NCI-H2227 (cell line): Measurements from ENCODE around the gene CGB1.

Experiments
- DNase-seq: peaks from one replicate; lab custom pipeline; 2025; ENCODE audit not compliant: unreplicated experiment; lab: John Stamatoyannopoulos, UW

CGB1 gene

DNA sequence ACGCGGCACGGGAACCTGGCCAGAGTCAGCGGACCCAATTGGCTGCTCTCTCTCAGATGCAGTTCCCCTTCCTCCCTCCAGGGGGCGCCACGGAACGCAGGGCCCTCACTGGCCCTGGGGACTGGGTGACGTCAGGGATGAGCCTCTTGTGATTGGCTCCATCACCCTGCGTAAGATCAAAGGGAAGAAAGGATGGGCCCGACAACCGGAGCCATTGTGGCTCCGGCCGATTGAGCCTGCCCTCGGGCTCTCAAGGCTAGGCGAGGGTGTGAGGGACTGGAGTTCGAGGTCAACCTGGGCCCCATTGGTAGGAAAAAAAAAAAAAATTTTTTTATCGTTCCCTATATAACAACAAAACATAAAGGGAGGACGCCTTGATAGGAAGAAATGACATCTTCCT, at the start of gene CGB1:
Gene CGB1, minus strand, starts transcription at position 81 of the 400 bp plus-strand sequence. CDS start 184 bp downstream, outside the sequence.
- DNase-seq = peak; percentile 52

DNA sequence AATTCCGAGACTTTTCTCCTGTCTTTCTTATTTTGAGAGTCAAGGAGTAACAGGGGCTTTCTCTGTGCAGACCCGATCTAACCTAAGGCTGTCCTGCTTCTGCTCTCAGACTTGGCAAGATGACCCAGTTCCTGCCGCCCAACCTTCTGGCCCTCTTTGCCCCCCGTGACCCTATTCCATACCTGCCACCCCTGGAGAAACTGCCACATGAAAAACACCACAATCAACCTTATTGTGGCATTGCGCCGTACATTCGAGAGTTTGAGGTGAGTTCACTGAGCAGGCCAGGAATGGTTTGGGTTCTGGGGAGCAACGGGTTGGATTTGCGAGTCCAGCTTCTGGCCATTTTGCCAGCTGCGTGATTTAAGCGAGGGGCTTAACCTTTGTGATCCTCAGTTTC, 49.6 kb upstream of the CGB1 start:
- no peak for DNase-seq

DNA sequence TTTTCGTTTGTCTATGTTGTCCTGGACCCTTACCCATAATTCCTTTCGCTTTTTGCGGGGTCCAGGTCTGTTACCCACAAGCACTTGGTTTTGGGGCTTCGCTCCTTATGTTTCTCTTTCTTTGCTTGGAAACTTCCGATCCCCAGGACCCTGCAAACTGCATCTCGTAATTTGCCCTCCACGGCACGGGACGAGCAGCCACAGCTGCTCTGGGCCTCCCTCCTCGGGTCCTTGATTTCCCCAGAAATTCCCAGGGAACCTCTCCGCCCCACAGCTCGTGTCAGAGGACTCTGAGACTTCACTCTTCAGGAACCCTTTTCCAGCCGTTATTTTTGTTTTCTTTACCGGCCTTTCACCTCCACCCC, 49.2 kb upstream of the CGB1 start:
- no peak for DNase-seq

DNA sequence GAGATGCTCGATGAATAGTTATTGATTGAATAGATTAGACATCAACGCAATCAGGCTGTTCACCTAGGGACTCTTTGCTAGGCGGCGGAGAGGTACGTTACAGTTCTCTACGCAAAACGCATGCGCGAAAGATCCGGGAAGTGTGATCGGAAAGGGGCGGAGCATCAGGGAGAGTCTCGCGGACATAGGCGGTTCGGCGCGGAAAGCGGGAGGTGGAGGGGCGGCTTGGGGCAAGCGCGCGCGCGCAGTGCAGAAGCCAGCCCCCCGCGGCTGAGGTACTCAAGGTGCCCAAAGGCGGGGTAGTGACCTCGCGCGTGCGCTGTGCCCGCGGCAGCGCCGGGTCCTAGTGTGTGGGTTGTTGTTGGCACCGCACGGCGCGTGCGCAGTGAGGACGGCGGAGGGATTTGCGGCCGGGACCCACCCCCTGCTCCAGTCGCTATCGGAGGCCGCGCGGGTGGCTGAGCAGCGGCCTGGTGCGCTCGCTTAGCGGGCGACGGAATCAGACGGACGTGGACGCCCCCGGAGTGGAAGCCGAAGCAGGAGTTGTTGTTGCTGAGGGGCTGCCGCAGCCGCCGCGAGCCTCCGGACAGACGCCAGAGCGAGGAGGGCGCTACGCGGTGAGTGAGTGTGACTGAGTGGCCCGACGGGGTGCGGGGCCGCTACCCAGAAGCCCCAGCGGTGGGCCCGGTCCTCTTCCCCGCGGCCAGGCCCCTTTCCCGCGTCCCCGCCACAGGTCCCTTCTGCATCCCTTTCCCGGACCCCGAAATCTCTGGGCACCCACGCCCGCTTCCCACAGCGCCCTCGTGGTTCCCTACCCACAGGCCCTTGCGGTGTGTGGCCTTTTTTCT, 48.5 kb upstream of the CGB1 start, which contains the start of gene SNRNP70:
Gene SNRNP70, plus strand, starts transcription at position 432 of the 848 bp plus-strand sequence. CDS start 964 bp downstream, outside the sequence.
- DNase-seq = peak; percentile 99

DNA sequence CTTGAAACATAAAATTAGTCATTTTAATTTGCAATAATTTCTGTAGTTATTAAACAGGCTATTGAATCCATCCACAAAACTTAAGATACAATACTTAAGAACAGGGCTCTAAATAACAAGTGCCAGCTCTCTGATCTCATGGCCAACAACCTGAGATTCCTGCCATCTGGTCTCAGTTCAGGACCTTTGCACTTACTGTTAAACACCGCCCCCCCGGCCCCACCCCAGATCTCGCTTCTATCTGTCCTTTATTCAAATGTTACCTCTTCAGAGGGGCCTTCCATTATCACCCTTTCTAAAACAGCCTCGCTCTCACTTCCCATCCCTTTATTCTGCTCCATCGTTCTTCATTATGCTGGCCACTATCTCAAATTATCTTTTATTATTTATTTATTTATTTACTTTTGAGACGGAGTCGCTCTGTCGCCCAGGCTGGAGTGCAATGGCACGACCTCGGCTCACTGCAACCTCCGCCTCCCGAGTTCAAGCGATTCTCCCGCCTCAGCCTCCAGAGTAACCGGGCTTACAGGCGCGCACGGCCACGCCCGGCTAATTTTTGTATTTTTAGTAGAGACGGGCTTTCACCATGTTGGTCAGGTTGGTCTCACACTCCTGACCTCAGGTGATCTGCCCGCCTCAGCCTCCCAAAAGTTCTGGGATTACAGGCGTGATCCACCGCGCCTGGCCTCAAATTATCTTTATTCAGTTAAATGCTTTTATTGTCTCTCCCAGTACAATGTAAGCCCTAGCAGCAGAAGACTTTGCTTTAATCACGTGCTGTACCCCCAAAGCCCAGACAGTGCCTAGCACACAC, 47.7 kb upstream of the CGB1 start:
- DNase-seq = no peak

DNA sequence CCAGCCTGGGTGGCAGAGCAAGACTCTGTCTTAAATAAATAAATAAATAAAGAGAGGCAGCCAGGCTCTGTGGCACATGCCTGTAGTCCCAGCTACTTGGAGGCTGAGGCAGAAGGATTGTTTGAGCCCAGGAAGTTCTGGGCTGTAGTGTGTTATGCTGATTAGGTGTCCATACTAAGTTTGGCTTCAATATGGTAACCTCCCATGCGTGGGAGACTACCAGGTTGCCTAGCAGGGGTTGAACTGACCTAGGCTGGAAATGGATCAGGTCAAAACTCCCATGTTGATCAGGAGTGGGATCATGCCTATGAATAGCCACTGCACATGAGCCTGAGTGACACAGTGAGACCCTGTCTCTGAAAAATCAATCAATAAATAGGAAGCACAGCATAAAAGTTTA, 44.6 kb upstream of the CGB1 start:
- DNase-seq = no peak

DNA sequence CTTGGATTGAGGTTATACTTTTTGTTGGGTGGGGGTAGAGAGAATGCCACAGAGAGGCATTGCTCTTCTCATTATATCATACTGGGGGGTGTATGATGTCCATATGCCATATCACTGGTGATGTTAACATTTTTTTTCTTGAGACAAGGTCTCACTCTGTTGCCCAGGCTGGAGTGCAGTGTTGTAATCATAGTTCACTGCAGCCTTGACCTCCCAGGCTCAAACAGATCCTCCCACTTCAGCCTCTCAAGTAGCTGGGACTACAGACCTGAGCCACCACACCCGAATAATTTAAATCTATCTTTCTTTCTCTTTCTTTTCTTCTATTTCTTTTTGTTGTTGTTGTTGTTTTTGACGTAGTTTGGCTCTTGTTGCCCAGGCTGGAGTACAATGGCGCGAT, 43.7 kb upstream of the CGB1 start:
- no peak for DNase-seq

DNA sequence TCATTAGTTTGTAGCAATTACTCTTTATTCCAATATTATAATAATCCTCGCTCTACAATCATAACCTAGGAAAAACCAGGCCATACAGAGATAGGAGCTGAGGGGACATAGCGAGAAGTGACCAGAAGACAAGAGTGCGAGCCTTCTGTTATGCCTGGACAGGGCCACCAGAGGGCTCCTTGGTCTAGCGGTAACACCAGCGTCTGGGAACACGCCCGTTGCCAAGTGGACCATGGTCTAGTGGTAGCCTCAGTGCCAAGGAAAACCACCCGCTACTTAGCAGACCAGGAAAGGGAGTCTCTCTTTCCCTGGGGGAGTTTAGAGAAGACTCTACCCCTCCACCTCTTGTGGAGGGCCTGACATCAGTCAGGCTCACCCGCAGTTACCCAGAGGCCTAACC, 38.2 kb upstream of the CGB1 start:
- peak; percentile 34 for DNase-seq

DNA sequence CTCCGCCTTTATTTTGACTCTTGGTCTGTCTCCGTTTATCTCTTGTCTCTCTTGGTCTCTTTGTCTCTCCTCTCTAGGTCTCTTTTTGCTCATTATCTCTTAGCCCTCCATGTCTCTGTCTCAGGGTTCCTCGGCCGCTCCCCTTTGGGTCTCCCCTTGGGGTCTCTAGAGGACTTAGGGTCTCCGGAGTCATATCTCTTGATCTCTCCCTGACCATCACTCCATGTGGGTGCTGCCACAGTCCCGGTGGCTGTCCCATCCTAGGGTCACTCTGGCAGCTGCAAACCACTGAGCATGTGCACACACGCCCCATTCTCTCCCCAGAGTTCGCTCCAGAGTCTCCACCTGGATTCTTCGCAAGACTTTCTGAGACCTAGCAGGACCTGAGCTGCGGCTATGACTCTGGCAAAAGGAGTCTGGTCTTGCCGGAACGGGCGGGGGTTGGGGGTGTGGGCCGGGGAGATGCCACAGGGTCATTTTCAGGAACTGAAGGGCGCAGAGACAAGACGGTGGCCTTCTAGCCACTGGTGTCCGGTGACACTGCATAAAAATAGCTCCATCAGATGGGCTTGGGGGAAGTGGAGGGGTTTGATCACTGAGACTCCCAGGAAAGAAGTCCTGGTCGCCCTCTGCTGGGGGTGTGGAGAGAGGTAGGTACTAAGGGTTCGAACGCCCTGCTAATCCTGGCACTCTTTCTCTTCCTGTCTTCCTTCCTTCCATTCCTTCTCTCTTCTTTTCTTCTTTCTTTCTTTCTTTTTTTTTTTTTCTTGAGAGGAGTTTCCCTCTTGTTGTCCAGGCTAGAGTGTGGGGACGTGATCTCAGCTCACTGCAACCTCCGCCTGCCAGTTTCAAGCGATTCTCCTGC, 37.1 kb upstream of the CGB1 start:
- no peak for DNase-seq

DNA sequence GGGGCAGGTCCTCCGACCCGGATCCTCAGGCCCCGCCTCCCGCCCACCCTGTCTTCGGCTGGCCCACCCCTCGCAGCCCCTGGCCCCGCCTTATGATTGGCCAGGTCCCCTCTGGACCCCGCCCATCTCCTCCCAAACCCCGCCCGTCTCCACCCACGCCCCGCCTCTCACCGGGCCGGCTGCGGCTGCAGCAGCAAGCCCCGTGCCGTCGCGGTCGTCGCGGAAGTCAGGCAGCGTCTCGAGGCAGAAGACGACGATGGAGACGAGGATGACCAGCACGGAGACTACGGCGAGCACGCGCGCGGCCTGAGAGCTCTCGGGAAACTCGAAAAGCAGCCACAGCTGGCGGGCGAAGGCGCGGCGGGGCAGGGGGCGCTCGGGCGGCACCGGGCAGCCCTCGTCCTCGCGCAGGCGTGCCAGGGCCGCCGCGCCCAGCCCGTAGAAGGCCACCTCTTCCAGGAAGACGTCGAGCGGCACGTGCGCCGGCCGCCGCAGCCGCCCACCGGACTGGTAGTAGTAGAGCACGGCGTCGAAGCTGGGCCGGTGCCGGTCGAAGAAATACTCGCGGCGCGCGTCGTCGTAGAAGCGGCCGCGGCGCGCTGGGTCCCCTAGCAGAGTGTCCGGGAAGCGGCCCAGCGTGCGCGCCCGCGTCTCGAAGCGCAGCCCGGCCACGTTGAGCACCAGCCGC, 35.3 kb upstream of the CGB1 start:
- DNase-seq = peak; percentile 53

DNA sequence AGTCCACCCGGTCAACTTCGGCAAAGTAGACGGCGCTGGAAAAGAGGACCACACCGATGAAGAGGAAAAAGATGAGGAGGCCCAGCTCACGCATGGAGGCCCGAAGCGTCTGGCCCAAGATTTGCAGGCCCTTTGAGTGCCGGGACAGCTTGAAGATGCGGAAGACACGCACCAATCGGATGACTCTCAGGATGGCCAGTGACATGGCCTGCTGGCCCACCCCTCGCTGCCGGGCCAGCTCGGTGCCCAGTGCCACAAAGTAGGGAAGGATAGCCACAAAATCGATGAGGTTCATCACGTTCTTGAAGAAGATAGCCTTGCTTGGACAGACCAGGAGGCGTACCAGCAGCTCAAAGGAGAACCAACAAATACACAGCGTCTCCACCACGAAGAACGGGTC, 33.7 kb upstream of the CGB1 start:
- no peak for DNase-seq

DNA sequence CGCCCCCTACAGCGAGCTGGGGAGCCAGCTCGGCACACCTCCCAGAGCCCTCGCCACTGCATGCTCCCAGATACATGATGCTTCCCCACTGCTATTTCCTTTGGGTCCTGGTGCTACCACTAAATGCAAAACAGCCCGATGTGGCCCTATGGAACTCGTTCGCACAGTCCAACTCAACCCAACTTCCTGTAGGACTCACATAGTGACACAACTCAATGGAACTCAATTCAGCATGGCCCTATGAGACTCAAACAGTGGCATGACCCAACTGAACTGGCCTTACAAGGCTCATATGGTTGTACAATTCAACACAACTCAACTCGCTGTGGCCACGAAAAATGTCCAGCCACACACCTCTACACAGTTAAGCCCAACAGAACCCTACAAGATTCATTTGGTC, 32.3 kb upstream of the CGB1 start:
- DNase-seq = no peak

DNA sequence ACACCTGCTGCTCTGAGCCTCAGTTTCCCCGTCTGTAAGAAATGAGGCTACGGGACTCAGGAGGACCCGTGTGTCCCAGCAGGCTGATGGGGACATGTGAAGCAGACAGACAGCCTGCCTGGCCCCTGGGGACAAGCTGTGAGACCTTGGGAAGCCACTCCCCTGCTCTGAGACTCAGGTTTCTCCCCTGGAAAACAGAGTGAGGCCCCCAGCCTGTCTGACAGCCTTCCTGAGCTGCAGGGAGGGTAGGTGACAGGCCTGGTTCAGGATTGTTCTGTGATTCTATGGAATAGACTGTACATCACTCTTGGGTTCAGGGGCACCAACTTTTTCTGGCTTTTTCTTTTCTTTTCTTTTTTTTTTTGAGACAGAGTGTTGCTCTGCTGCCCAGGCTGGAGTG, 30.9 kb upstream of the CGB1 start:
- no peak for DNase-seq

DNA sequence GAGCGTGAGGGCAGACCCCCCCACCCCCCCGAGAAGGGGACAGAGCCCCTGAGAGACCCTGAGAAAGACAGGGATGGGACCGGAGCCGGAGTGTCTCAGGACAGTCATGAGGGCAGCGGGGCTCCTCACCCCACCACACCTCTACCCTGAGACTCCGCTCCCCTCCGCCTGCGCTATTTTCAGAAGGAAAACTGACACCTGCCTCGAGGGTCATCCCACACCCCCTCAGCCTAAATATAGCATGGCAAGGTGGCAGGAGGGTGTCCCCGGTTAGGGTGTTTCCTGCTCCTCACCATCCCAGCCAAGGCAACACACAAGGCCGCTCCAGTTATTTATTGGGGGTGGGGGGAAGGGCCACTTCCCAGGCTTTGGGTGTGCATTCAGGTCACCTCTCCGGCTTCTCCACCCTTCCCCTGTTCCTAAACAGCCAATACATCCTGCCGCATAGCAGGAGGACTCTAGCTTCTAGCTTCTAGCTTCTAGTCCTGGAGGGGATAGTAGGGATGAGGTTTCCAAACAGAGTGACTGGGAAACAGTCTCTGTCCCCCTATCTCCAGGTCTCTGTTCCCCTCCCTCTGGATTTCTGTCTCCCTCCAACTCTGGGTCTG, 29.3 kb upstream of the CGB1 start:
- DNase-seq = no peak

DNA sequence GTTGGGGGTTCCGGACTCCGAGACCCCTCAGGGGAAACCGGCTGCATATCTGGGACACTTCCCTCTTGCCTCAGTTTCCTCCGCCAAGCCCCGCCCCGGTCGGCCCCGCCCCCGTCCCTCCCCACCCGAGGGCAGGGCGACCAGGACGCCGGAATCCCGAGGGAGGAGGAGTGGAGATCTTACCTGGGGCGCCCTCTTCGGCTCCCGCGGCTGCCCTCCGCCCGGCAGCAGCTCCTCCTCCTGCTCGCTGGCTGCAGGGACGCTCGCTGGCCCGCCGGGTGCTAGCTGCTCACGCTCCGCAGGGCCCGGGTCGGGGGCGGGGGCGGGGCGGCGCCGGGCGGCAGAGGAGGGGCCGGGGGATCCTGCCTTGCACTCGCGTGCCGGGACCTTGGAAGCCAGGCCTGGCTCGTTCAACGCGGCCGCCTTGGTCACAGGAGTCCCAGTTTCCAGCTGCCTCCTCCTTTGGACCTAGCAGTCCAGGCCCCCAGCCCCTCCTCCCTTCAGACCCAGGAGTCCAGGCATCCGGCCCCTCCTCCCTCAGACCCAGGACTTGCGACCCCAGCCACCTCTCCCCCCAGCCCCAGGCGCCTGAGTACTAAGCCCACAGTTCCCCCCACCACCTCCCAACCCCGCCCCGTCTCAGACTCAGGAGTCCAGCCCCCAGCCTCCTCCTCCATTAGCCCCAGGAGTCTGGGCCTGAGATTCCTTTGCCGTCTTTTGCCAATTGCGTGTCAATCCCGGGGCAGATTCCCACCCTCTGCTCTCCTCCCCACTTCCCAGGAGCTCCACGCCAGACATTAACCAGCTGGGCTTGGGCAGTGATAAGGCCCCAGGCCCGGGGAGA, 28.3 kb upstream of the CGB1 start, which contains the start of gene NTF4:
Gene NTF4, minus strand, starts transcription at position 51 of the 844 bp plus-strand sequence. CDS start 2,821 bp downstream, outside the sequence.
- DNase-seq = peak; percentile 64

DNA sequence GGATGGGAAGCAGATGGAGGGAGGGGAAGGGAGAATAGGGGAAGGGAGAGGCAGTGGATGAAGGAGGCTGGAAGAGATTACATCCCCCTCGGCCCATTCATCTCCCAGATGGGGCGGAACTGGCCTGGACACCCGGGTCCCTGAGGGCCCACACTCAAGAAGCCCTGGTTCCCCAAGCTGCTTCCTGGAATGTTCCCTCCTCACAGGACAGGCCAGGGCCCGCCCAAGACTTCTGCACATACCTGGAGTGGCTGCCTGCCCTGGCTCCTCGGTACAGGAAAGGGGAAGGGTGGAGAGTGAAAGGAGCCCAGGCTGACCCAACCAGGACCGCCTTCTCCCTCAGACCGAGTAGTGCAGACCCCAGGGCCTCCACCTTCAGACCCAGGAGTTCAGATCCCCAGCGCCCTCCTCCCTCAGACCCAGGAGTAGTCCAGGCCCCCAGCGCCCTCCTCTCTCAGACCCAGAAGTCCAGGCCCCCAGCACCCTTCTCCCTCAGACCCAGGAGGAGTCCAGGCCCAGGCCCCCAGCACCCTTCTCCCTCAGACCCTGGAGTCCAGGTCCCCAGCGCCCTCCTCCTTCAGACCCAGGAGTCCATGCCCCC, 27.4 kb upstream of the CGB1 start:
- no peak for DNase-seq

DNA sequence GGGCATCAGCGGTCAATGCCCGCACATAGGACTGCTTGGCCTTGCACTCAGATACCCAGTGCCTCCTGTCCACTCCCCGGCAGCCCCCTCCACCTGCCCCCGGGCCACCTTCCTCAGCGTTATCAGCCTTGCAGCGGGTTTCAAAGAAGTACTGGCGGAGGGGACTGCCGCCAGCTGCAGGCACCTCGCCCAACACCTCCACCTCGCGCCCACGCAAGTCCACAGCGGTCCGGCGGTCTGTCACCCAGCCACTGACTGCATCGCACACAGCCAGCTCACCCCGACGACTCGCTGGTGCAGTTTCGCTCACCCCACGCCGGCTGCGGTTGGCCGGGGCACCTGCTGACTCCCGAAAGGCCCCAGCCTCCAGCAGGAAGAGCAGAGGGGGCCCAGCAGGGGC, 24.8 kb upstream of the CGB1 start:
- no peak for DNase-seq

DNA sequence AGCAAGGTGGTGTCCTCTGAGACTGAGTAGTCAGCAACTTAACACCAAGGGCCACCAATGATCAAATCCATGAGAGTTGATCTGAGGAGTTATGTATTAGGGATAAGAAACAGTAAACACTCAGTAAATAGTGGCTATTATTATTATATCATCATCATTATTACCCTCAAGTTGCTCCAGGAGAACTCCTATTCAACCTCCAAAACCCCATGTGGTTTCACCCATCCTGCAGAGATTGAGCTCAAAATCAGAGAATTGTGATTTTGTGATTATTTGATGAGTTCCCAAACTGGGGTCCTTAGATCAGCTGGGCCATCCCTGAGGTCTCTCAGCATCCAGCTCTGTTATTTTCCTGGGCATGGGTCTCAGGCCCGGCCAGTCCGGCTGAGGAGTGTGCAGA, 24.3 kb upstream of the CGB1 start:
- DNase-seq = no peak

DNA sequence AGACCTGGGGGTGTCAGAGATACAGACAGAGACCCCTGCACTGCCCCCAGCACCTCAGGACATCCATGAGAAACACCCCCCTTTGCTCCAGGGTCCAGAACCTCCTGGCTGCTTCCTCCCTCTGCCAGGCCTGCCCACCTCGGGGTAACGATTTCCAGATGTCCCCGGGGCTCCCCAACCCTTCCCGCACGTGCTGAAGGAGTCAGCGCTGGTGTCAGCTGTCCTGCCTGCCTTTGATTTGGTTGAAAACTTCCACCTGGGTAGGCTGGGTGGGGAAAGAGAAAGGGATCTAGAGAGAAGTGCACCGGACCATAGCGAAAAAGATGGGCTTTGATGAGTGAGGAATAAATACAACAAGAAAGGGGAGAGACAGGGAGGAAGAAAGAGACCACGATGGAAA, 22.4 kb upstream of the CGB1 start:
- no peak for DNase-seq
